Limb (tissue), 2 donors: ENCODE measurements around the gene CCDC197.

Experiments used
- DNase-seq, 2 donors: peaks; one replicate each; pipeline ENCODE4 v3.0.0-alpha.2; 2016; ENCODE audit errors: extremely low spot score in 2 of 2

CCDC197 gene

DNA sequence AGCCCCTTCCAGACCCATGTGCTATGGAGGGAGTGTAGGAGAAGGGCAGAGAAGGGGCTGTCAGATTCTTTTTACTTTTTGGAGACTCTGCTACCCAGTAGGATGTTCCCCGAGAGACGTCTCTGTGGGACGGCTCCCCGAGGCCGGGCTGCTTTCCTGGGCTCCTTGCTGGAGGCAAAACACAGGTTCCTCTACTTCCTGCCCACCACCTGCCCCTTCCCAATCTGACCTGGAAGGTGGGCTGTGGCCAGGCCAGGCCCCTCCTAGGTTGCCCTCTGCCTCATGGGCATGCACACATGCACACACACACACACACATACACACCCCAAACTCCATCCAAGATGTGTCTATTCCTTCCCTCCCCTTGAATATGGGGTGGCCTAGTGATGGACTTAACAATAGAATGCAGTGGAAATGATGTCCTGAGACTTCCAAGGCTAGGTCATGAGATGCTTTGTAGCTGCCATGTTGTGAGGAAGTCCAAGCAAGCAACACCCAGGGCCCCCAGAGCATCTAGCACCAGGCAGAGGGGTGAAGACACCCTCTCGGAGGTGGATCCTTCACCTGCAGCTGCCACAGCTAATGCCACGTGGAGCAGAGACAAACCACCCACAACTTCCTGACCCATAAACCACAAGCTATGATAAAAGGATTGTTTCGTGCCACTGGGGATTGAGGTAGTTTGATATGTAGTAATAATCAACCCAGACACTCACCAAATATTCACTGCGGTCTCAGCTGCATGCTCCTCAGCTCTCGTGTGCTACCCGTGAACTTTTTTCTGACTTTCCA, 19.1 kb upstream of the CCDC197 start:
- no peak for DNase-seq

DNA sequence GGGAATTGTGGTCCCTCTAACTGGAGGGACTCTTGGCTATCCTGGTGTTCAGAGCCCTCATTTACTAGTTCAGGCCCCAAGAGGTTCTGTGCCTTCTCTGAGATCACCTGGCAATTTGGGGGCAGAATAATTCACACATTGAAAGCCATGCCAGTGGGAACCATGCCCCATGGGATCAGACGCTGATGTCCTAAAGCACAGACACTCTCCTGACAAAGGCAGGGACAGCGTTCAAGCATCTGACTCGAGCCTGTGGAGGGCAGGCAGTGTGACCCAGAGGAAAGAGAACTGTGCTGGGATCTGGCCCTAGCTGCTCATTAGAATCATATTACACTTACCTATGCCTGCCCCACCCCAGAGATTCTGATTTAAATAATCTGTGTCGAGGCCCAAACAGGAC, 18.4 kb upstream of the CCDC197 start:
- DNase-seq: no peak

DNA sequence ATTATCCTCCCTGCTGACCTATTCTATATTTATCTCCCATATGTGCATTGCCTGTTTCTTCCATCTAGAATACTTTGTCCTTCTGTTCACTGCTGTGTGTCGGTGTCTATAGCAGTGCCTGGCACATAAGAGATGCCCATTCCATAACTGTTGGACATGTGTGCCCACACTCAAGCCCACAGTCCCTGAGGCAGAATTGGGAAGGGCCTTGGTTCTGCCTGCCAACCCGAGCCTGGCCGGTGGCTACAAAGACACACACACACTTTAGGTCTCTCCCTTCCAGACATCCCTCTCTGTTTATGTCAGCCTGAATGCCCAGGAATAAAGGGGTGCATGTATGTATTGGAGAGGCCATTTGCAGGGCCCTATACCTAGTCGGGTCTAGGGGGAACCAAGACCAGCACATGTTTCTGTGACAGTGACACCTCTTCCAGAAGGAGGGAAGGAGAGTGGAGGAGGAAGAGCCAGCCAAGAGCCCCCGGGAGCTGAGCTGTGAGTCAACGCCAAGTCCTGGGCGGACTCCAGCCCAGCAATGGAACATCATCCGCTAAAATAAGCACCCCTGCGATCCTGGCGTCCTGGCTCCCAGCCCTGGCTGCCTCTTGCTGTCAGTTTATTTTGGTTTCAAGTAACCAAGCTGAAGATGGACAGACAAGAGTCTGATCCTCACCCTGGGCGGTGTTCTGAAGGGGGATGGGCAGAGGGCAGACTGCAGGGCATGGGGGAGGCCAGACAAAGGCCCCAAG, 16.5 kb upstream of the CCDC197 start:
- no peak for DNase-seq

DNA sequence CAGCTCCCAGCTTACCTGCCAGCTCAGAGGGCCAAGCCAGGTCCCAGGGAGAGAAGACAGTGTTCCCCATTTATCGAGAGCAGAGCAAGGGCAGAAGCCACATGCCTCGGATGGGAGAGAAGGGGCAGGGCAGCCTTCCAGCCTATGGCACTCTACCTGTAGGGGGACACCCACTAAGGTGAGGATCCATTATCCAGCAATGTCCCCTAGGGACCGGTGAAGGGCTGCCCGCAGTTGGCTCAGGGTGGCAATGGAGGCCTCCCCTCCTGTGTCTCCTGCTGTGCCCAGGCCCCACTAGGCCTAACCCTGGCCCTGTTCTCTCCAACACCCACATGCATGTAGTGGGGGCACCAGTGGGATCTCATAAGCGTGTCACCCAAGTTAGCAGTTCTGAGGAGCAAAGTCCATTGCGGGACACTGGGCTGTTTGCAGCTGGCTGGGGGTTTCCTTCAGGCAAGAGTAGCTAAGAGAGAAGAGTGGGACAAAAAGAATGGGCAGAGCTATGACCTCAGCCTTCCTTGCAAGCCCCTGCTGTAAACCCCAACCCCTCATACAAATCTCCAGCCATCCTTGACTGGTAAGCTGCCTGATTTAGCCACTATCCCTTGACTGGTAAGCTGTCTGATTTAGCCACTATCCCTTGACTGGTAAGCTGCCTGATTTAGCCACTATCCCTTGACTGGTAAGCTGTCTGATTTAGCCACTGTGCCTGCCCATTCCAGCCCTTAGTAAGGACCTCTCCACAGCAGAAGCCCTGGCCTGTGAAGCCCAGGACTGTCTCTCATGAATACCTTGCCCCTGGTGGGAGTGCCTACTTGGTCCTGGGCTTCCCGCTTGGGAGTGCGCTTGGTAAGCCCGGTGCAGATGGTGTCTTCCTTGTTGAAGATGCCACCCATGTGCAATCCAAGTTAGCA, 15.5 kb upstream of the CCDC197 start:
- no peak for DNase-seq

DNA sequence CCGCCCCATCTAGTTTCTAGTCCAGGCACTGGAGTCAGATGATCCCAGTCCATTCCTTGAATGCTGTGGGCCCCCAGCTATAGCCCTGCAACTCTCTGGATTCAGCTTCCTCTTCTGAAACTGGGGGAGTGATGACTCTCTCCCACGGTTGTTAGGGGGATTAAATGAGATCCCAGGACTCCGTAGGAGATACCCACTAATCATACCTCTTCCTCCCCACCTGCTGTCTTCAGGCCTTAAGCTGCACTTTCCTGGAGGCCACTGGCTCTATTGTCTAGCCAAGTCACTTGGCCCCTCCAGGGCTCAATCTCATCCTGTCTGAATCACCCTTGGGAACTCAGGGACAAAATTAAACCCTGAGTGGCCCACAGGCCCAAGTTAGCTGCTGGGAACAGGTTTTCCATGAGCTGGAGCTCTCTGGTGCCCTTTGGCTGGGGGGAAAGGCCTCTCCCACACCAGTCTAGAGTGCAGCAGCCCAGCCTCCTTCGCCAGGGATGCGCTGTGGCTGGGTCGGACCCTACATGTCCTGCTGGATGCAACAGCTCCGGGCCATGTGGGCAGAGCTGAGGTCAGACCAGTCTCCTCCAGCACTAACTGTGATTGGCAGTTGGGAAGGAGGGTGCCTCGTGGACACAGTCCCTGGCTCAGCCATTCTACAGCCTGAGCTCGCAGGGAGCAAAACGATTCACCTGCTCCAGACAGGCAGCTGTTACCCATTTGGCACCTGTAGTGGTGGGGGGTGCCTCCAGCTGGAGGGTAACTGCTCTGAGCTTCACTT, 14.7 kb upstream of the CCDC197 start:
- DNase-seq: no peak

DNA sequence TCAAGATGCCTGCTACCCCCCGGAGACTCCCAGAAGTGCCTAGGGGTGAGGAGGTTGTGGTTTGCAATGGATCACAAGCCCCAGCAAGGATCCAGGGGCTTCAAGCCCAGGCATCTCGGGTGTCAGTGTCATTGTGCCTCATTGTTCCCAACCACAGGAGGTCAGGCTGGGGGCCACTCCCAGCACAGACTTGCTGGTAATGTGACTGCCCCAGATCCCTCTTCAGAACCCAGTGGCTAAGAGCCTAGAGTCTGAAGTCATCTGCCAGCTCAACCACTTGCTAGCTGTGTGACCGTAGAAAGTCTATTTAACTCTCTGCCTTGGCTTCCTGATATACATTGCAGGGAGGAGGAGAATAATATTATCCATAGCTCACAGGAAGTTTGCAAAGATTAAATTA, 13.0 kb upstream of the CCDC197 start:
- DNase-seq: no peak

DNA sequence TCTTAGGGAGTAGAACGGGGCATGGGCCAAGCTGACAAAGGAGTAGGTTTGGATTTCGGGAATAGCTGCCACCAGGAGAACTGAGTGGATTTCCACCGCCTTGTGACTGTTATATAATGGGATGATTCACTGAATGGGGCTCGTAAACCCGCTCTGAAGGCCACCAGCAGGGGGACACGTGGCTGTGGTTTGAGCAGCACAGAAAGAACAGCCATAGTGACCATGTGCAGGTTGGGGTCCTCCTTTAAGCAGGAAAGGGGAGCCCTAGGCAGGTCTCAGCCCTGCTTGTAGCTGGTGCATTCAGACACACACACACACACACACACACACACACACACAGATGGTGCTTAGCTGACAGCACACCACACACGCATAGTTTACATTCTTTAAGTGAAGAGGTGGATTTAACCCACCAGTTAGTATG, 12.1 kb upstream of the CCDC197 start:
- peak in 1 of 2 donors; percentile 66 for DNase-seq

DNA sequence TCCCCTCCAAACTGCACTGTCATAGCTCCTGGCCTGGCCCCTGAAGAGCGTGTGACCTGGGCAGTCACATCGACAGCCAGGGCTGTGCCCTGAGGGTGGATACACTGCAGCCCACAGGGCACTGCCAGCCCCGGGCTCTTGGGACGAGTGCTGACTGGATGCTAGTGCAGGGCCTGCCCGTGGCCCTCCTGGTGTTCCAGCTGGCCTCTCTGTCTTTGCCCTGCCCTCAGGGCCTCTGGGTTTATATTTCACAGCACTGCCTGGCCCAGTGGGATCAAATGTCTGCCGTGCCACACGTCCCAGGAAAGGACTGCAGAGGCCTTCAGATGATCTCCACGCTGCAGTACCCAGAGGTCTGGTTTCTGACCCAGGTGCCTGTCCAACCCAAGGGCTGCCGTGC, 10.1 kb upstream of the CCDC197 start:
- DNase-seq: no peak

DNA sequence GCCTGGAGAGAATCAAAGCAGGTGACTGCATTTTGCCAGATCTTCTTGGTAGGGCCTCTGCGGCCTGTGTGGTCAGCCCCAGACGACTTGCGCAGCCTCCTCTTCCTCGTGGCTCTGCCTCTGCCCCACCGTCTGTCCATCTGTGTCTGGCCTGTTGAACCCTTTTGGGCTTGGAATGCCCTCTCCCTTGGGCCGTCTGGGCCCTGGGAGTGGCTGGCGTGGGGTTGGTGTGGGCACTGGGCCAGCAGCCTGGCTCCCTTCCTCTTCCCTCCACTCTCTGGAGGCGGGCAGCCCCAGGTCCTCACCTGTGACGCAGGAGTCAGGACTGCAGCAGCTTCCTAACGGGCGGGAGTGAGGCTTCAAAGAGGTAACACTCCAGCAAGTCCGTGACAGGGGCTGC, 9.7 kb upstream of the CCDC197 start:
- no peak for DNase-seq

DNA sequence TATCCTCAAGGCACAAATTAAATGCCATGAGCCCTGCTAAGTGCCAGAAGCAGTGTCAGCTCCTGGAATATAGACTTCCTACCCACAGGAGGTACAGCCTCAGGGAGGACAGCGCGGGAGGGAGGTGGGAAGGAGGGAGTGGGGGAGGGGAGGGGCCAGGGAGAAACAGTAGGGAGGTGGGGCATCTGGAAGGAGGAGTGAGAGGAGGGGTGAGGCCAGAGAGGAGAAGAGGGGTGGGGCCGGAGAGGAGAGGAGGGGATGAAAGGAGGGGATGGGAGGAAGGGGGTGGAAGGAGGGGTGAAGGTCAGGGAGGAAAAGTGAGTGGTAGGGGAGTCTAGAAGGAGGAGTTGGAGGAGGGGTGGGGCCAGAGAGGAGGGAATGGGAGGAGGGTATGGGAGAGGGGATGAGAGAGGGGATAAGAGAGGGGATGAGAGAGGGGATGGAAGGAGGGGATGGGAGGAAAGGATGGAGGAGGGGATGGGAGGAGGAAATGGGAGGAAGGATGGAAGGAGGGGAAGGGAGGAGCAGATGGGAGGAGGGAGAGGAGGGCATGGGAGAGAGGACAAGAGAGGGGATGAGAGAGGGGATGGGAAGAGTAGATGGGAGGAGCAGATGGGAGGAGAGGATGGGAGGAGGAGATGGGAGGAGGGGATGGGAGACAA, 9.2 kb upstream of the CCDC197 start:
- no peak for DNase-seq

DNA sequence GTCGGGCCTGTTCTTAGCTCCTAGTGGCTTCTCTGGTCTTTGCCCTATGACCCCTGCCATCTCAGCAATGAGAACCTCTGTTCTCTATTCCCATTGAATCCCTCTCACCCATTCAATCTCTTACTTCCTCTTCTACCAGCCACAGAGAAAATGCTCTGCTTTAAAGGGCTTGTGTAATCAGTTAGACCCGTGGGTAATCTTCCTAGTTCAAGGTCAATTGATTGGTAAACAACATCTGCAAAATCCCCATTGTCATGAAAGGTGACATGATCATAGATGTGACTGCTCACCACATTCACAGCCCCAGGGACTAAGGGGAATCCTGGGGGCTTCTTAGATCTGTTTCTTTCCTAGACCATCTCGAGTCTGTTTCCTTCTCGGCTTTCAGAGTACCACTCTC, 7.2 kb upstream of the CCDC197 start:
- DNase-seq: no peak

DNA sequence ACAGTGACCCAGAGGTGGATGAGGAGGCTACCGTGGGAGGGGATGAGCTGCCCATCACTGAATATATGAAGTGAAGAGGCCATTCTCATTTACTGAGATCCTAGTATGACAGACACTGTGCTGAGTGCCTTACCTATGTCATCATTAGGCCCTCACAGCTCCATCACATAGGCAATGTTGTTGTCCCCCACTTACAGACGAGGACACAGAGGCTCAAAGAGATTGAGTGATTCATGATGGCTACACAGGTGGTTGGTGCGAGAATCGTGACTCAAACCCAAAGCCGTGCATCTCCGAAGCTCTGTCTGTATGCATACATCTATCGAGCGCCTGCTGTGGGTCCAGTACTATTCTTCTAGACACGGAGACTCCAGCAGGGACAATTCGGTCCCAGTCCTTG, 5.9 kb upstream of the CCDC197 start:
- DNase-seq: no peak

DNA sequence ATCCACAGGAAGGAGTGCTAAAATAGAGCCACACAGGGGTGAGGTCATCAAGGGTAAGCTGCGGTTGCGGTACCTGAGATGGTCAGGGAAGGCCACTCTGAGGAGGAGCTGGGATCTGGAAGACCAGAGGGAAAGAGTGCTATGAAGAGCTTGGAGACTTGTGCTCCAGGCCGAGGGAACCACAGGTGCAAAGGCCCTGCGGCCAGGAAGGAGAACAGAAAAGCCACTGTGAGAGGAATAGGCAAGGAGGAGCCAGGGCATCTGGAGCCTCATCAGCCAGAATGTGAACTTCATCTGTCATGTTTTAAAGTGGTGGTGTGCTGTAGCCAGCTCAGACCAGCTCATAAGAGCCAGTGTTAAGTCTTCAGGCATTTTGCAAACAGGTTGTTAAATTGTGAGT, 5.5 kb upstream of the CCDC197 start:
- DNase-seq: no peak

DNA sequence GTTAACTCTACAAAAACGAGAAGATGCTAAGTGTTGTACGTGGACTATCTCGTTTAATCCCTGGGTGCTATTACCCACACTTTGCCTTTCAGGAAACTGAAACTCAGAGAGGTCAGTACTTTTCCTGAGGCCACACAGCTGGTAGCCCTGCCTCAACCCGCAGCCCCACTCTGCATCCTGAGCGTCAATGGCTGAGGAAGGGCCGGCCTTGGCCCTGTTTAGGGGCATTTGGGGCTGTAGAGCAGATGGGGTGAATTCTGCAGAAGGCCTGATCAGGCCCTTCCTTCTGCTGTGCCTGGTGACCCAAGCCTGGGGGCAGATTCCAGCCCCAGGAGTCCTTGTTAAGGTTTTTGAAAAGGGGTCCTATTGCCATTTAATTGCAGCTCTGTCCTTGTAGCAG, 3.7 kb upstream of the CCDC197 start:
- no peak for DNase-seq

DNA sequence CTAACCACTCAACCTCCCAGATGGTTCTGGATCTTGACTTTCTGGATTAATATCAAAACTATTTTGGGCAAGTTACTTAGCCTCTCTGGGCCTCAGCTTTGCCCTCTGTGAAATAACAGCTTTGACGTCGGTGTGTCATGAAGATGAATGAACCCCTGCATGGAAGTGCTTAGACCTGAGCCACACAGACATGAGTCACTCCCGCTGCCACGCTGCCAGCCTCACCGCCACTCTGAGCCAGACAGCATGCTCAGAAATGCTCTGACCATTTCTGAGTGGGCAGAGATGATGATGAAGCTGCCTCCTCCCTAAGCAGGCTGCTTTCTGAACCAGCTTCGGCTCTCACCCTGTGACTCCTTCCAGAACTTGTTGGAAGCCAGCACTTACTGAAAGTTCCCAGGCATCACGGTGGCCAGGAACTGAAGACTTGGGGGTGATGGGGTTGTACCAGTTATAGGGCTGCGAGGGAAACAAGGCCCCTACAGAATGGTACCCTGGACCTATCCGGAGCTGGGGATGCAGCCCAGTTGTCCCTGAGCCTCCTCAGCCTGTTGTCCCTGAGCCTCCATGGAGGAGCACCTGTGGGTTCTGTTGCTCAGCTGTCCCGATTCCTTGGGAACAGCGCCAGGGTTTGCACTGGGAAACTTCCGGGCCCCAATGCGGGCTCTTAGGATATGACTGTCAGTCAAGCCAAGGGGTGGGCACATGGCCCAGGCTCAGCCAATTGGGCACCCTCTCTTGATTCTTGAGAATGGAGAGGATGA, 2.0 kb upstream of the CCDC197 start:
- DNase-seq: no peak

DNA sequence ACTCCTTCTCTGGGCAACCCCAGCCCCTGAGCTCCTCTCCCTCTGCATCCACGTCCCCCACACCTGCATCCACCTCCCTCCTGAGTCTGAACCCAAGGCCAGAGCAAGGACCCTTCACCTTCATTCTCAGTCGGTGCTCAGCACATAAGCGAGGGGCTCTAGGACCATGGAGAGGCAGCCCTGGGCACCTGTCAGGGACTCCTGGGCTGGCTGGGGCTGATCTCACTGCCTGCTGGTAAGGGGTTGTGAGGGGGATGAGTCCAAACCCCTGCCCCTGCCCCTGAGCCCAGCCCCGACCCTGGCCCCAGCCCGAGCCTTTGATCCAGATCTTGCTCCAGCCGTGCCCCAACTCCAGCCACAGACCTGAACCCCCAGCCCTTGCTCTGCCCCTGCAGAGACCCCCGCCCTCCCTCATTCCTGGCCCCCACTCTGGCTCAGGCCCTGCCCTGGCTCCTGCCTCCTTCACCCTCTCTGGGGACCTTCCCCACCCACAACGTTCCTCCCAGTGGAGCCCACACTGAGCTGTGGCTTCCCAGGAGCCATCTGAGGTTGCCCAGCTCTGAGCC, 888 bp upstream of the CCDC197 start:
- DNase-seq: no peak

DNA sequence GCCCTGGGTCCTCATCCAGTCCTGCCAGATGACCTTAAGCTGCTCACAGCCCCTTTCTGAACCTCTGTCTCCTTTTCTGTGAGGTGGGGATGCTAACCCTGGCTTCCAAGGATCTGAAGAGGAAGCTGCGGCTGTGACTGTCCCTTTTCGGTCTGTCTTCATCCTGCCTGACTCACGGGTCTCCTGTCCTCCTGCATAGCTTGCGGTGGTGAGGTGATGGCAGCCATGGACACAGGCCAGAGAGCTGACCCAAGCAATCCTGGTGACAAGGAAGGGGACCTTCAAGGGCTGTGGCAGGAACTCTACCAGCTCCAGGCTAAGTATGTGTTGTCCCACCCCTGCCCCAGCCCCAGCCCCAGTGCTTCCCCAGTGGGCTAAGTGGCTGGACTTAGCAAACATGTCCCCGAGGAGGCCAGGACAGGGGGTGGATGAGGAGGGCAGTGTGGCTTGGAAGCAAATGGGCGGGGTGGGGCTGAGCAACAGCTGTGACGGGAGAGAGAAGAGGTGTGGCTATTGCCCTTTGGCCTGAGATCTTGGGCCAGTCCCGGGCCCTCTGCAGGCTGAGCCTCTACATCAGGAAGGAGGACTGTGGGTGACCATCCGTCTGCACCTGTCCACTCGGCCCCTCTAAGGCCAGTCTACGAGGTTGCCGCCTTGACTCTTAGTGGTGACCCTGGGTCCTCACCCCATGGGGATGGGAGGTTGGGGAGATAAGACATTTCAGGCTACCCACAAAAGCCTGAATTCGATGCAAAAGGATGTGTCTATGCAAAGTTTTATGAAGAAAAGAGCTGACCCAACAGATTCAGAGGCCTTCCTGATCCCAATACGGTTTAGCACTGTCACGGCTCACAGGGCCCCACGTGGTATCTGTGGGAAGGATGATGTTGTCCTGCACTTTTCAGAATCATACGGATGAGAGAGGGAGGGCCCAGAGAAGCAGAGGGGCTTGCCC, 1.1 kb downstream of the CCDC197 start:
- DNase-seq: no peak

DNA sequence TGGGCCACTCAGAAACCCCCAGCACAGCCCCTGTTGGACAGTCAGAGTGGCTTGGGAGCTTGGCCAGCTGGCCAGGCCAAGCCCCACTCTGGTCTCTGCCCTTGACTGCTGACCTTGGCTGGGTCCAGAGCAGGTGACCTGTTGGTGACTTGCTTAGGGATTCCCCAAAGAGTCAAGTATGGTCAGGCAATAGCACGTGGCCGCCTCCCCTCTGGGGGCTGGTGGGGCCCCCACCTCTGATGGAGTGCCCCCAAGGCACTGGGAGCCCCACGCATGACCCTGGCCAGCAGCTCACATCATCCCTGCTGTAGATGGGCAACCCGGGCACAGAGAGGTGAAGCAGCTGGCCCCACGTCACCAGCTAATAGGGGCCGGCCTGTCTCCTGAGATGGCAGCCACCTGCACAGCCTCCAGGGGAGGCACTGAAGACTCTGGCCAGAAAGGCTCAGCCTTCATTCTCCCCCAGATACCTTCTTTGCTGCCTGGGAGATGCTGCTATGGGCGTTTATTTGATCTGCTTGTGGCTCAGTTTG, 1.8 kb downstream of the CCDC197 start:
- no peak for DNase-seq
